Hematopoietic multipotent progenitor cell treated with erythropoietin and hydrocortisone succinate and interleukin-3 and kit ligand, for 4 days (in vitro differentiated cells): Measurements from ENCODE around the gene EPB41L5.
A peak's percentile ranks its signal among the peaks of the same experiment; 100 is the strongest.
"Not testable (repeated sequence)": the region's sequence is repeated elsewhere in the genome, so short reads cannot be mapped to it uniquely, and the experiment has no call there.

ENCODE experiments used
- DNase-seq: peaks from one replicate; pipeline ENCODE4 v3.0.0-alpha.2; 2015

The EPB41L5 gene

DNA sequence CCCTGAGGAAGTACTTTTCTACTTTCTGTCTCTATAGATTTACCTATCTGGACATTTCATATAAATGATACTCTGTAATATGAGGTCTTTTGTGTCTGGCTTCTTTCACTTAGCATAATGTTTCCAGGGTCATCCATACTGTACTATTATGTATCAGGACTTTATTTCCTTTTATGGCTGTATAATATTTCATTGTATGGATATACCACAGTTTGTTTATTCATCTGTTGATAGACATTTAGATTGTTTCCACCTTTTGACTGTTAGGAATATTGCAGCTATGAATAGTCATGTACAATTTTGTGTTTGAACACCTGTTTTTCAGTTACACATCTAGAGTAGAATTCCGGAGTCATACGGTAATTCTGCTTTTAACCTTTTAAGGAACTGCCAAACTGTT, 136.5 kb downstream of the EPB41L5 start:
- DNase-seq, result no peak

DNA sequence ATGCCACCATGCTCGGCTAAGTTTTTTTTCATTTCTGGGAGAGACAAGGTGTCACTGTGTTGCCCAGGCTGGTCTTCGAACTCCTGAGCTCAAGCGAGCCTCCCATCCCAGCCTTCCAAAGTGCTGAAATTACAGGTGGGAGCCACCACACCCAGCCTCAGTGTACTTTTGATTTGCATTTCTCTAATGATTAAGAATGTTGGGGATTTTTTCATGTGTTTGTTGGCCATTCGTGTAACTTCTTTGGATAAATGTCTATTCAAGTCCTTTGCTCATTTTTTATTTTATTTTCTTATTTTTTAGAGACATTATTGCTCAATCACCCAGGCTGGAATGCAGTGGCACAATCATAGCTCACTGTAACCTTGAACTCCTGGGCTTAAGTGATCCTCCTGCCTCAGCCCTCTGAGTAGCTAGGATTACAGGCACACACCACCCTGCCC, 137.2 kb downstream of the EPB41L5 start:
- DNase-seq, result no peak

DNA sequence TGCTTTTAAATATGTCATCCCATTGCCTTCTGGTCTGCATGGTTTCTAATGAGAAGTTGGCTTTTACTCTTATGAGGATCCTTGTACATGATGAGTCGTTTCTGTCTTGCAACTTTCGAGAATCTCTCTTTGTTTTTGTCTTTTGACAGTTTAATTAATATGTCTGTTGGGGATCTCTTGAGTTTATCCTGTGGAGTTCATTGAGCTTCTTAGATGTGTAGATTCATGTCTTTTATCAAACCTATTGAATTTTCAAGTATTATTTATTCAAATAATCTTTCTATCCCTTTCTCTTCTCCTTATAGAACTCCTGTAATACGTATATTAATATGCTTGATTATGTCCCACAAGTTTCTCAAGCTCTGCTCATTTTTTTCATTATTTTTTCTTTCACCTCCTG, 142.4 kb downstream of the EPB41L5 start:
- DNase-seq, result no peak

DNA sequence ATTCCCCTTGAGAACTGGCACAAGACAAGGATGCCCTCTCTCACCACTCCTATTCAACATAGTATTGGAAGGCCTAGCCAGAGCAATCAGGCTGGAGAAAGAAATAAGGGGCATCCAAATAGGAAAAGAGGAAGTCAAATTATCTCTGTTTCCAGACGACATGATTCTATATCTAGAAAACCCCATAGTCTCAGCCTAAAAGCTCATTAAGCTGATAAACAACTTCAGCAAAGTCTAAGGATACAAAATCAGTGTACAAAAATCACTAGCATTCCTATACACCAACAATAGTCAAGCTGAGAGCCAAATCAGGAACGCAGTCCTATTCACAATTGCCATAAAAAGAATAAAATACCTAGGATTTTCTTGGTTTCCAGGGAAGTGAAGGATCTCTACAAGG, 145.8 kb downstream of the EPB41L5 start:
- peak; percentile 64 for DNase-seq

DNA sequence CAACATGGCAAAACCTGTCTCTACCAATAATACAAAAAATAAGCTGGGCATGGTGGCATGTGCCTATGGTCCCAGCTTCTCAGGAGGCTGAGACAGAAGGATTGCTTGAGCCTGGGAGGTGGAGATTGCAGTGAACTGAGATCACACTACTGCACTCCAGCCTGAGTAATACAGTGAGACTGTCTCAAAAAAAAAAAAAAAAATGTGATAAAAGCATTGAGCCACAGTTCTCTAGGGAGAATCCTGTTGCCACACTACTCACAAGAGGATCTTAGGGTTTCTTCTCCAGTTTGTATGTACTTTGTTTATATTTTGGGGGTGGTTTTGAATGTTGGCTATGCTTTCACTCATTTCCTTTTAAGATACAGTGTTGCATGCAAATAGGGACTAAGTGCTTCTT, 148.3 kb downstream of the EPB41L5 start:
- DNase-seq, result no peak

DNA sequence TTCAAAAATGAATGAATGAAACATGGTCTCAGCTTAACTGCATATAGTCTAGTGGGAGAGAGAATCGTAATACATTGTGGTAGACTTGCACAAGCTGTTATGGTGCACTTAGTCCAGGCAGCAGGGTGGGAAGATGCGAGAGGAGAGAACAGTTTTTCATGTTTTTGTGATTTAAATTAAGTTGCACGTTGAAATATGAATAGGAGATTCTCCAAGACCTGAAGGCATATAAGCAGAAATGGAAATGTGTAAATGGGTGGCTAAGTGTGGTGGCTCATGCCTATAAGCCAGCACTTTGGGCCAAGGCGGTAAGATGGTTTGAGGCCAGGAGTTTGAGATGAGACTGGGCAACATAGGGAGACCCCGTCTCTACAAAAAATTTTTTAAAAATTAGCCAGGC, 149.8 kb downstream of the EPB41L5 start:
- DNase-seq, result no peak

DNA sequence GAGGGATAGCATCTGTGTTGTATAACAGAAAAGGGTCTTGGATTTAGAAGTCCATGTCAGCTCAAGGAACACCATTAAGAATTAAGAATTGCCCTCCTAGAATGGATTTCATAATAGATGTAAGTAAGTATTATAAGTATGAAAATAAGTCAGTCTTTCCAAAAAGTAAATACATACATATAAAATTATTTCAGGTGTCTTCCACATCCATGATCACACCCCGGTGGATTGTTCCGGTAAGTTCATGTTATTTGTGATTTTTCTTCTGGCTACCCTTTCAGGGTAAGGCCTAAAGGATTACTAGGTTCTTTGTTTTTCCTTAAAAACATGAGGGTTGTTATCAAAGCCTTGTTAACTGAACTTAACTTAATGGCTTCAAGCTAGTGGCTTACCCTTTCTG, 154.4 kb downstream of the EPB41L5 start:
- DNase-seq, result no peak

DNA sequence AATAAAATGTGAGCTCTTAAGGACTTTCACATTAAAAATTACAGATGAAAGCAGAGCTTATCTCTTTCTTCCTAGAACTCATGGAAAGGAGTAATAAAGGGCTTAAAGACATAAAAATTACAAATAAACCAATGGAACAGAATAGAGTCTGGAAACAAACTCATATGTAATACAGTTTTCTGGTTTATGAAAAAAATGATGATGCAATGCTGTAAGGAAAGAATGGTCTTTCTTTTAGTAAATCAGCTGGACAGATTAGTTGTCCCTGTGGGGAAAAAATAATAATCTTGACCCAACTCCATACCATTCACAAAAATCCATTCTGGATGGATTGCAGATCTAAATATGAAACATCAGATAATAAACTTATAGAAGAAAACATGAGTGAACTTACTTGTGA, 156.1 kb downstream of the EPB41L5 start:
- DNase-seq, result no peak

DNA sequence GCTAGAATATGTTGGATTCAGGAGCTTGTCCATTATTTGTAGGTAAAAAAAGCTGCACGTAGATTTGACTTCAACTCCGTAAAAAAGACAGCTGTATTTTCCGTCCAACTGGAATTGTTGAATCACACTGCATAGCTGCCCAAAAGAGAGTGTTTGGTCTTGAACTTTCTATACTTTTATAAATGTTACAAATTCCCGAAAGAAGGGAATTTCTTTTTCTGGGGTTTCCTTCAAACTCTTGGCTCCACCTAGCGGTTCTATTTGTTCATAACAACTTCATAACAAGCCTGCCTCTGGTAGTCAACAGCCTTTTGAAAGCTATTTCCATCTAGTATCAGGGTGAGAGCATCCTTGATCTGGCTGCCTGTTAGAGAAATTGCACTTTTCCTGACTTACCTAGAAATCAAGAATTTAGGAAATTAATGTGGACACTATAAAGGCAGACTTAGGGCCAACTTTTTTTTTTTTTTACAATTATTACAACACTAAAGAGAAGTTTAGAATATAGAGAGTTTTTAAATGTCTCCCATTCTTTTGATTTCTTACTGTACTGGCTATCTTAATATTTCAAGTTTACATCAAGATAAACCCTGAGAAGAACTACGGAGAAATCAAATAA, 162.2 kb downstream of the EPB41L5 start:
- peak; percentile 85 for DNase-seq

DNA sequence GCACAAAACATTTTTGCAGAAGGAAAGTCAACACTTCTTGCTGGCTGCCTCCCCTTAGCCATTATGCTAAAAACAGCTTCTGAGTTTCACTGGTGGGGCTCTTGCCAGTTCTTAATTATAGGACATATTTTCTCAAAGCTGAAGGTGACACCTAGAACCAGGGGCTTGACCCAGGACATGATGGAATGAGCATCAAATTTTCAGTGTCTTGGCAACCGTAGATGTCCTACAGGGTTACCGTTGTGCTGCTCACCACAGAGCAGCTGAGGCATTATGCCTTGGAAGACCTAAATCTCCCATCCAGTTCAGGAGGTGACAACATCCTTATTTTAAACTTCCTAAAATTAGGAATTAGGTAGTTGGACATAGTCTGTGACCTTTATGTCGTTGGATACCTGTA, 163.6 kb downstream of the EPB41L5 start:
- no peak for DNase-seq

DNA sequence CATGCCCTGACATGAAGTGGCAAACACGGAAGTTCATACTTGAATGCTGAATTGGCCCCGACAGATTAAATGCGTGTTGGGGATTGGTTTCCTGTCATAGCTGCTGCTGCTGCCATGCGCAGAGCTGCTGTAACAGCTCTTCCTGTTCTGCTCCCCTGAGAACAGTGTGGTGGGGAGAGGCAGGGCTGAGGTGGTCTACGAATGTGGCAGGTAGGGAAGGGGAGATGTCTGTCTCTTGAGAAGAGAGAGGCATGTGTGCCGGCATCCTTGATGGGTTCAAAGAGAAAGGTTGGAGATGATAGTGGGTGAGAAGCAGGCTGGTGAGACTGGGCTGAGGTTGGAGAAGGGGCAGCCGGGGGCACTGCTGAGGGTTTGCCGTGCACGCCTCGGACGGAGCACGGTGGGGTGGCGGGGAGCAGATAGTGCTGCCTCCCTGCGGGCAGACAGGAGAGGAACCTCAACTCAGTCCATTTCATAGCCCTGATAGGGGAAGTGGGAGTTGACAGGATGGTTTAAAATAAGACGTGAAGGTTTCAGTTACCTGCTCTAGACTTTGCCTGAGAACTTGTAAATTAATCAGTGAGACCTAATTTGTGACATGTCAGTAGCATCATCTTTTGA, 164.2 kb downstream of the EPB41L5 start:
- peak; percentile 93 for DNase-seq

DNA sequence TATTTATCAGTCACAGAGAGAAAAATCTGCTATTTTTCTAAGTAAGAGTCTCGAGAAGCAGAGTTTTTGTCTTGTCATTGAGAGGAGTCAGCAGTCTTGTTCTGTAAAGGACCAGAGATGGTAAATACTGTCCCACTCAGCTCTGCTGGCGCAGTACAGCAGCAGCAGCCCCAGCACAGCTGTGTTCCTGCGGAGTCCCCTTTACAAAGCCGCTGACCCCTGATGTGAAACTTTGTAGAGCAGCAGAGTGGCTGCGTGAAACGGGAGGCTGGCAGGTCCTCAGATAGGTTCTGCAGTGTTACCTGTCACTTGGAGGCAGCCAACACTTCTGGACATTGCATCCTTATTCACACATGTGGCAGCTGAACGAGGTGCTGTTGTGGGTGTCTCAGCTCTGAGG, 165.1 kb downstream of the EPB41L5 start:
- peak; percentile 10 for DNase-seq

DNA sequence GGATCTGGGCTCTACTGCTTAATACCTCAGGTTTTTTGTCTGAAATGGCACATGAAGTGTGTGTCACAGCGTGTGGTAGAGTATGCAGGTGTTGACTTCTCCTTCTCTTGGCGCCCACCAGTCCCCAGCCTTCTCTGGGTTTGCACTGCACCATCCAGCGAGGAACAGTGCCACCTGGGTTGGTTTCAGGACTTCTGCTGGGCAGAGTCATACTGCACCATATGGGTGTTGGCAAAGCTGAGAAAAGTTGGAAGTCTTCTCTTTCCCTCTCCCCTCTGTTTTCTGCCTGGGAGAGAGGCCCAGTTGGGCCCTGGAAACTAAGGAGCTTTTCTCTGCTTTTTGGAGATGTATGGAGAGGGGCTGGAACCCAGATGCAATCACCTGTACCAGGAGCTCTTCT, 166.5 kb downstream of the EPB41L5 start:
- DNase-seq, result no peak

DNA sequence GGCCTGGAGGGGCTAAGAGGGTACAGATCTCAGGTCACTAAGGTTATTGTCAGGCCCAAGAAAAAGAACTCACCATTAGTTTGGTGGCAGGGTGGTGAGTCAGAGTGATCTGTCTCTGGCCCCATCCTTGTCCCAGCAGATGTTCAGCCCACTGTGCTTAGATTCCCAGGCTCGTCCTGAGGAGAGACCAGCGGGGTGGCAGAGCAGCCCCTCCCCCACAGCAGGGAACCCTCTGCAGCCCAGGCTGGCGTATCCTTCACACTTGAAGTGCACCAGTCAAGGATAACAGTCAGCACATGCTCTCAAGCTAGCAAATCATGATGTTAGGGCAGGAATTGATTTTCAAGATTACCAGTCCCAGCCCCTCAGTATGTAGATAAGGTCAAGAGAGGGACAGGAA, 167.2 kb downstream of the EPB41L5 start:
- DNase-seq, result no peak

DNA sequence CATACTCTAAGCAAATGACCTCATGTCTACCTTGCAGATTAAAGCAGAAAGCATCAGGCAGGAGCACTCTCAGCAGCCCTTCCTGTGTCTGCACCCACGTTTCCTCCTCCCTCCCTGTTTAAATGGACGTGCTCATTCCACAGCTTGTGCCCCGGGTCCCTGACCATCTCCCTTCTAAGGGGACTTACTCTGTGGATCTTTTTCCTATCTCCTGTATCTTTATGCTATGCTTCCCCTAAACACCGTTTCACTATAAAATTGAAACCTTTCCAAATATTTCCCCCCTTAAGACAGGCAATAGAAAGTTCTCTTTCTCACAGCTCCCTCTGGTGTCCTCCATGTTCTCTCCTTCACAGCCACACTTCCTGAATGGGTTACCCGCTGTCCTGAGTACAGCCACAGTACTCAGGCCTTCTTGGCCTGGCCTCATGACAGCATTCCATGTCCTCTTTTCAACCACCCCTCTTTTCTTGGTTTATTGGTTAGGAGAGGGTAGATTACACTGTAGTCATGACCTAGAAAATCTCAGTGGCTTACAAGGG, 169.2 kb downstream of the EPB41L5 start:
- DNase-seq, result no peak

DNA sequence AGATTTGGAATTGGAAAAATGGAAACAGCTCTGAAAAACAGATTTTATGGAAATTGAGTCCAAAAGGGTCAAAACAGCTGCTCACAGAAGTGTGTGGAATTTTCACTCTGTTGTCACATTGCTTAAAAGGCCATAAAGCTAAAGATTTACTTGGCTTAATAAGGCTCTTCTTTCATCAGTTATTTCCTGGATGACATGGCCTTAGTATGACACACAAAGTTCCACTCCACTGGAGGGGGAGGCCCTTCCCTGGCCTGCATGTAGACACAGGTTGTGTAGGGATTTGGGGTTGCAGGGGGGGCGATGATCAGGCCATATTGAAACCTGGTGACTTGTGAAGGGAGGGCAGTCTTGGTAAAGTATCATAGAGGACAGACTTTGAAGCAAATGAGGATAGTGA, 176.3 kb downstream of the EPB41L5 start:
- no peak for DNase-seq

DNA sequence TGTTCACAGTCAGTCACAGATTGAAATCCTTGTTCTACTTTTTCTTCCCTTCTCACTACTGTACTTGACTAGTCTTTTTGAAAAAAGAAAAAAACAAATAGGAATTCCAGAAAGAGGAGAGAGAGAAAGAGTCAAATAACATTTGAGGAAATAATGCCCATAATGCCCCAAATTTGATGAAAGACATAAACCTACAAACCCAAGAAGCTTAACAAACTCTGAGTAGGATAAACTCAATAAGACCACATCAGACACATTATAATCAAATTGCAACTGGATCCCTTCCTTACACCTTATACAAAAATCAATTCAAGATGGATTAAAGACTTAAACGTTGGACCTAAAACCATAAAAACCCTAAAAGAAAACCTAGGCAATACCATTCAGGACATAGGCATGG, 179.4 kb downstream of the EPB41L5 start:
- no peak for DNase-seq

DNA sequence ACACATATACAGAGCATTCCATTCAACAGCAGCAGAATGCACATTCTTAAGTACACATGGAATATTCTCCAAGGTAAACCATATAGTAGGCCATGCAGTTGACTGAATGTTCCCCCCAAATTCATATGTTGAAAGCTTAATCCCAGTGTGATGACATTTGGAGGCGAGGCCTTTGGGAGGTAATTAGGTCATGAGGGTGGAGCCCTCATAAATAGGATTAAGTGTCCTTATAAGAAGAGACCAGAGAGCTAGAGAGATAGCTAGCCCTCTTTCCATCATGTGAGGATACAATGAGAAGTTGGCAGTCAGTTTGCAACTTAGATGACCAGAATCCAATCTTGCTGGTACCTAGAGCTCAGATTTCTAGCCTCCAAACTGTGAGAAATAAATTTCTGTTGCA, 182.7 kb downstream of the EPB41L5 start:
- DNase-seq, result no peak

DNA sequence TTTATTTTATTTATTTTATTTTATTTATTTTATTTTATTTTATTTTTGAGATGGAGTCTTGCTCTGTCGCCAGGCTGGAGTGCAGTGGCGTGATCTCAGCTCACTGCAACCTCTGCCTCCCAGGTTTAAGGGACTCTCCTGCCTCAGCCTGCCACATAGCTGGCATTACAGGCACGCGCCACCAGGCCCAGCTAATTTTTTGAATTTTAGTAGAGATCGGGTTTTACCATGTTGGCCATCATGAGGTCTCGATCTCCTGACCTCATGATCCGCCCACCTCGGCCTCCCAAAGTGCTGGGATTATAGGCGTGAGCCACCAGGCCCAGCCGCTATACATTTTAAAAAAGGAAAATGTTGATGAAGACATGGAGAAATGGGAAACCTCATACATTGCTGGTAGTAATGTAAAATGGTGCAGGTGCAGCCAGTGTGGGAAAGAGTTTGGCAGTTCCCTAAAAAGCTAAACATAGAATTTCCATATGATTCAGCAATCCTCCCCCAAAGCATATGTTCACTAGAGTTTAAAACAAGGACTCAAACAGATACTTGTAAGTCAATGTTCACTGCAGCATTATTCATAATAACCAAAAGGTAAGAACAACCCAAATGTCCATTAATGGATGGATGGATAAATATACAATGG, 187.1 kb downstream of the EPB41L5 start:
- not testable (repeated sequence) for DNase-seq

DNA sequence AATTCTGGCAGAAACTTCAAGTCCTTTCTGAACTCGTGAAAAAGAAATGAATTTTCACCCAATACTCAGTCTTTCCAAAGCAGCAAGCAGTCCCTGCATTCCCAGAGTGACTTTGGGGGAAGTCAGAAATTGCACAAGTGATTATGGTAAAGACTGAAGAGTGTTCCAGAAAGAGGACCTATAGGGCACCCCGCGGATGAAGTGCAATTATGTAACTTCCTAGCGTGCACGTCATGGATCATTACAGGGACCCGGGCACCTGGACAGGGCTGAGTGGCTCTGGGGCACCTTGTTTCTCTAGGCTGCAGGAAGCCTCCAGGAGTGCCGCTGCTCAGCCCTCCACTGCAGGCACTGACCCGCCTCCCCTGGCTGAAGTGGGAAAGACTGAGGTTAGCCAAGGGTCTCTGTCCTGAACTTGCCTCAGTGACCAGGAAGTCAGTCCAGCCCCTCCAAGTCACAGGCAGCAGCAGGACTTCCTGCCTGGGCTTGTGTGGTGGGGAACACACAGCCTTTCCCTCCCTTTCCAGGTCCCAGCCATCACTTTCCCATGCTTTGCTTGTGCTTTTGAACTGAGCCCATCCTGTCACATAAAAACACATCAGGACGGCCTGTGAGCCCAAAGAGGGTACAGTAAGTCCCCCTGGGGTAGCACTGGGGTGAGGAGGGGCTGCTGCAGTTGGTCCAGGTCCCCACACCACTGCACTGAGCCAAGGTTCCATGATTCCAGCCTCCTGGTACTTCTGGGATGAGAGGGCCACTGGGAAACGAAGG, 190.6 kb downstream of the EPB41L5 start:
- DNase-seq, result no peak

DNA sequence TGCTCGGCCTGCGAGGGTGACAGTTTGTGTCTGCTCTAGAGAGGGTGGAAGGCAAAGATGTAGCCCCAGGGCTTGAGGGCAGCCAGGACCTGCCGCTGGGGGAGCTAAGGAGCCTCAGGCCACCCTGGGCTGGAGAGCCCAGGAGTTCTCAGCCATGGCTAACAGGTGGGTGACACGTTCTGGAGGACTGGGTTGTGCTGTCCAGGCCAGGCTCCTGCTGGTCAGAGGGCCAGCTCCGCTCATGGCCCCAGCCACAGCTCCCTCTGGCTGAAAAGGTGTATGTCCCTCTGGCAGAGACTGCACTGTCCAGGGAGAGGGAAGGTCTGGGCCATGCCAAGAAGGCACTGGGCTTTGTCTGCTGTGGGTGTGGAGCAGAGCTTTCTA, 191.1 kb downstream of the EPB41L5 start:
- DNase-seq, result no peak

DNA sequence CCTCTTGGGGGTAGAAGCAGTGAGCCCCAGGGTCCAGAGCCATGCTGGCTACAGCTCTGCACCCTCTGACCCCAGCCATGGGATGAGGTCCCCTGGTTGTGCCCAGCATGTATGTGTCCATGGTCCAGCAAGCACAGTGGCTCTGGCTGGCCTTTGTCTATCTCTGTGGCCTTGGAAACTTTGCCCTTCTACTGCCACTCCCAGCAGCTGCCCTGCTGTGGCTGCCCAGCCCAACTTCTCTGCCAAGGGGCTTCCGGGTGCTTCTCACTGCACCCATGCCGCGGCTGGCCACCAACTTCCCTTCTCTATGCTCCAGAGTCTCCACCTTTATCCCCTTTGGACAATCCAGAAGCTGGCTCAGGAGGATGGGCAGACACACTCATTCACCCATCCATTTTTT, 191.5 kb downstream of the EPB41L5 start:
- DNase-seq, result no peak

DNA sequence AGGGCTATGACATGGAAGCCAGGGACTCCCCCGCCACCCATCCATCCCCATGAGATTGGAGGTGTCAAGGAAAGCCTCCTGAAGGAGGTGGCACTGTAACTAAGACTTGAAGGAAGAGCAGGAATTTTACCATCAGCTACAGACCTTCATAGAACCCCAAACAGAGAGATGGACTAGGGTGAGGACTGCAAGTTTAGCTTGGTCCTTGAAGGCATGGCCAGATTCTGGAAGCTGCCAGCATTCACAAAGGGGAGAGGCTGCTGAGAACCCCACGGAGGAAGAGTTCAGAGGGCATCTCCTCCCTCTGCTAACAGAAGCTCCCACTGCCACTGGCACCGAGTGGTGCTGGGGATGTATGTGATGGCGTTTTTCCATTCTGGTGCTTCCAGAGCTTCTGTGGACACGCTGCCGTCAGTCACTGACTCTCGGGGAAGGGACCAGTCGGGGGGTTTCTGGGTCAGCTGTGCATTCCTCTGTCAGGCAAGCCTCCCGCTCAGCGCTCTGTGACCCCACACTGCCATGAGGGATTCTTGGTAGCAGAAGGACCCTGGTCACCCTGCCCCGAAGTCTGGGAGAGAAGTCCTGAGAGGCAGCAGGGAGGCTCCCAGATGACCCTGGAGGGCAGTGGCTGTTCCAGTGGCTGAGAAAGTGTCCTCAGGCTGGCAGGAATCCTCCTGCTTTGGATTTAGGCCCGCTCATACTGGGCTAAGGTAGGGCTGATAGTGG, 192.2 kb downstream of the EPB41L5 start:
- no peak for DNase-seq
